ENCODE results near the gene SELENOK. TPM values are rescaled to one million over a fixed set of nuclear protein-coding genes. Genes with fewer than 3 reads are reported as not detected.
"Not testable (repeated sequence)": the region's sequence is repeated elsewhere in the genome, so short reads cannot be mapped to it uniquely, and the experiment has no call there.

Gene SELENOK
- total RNA-seq, 1 experiment from 2014 or later = 21.9 TPM

- intact Hi-C loops (cut with micrococcal nuclease; ENCODE audit: unreplicated experiment) = no loop called here
- no peaks in the 10 kb centered on the region for H3K4me1 ChIP-seq (replicated peaks; ENCODE audit: insufficient read depth)
- CTCF ChIA-PET = no interaction called here
- no peak overlapping the region for H3K27ac ChIP-seq
- DNase-seq = no peak
- peaks cover 10% of the 10 kb centered on the region for H3K27me3 ChIP-seq (ENCODE audit: insufficient read depth, low read depth)
- no peak overlapping the region for H3K4me3 ChIP-seq
- no peak overlapping the region for H3K4me2 ChIP-seq
- no TSS peak for BruUV-seq (replicated peaks)
- no peaks in the 10 kb centered on the region for H4K20me1 ChIP-seq (ENCODE audit: insufficient read depth)
- H3F3A ChIP-seq (ENCODE audit: insufficient read depth, low read depth) = no peaks in the 10 kb centered on the region
- TF ChIP-seq CTCF (conservative IDR thresholded peaks at IDR 0.05) (no peak), EZH2 (IDR thresholded peaks at IDR 0.05; ENCODE audit: low read depth) (no peak)
- POLR2A ChIA-PET (ENCODE audit: unreplicated experiment) = interaction anchor here (0.6 kb wide), 1 partner anchor 288 kb away, joined by 4 read pairs; no protein-coding TSS in a partner anchor
- H2AFZ ChIP-seq = no peak overlapping the region
- H3K9me3 ChIP-seq (ENCODE audit: insufficient read depth, low read depth) = no peaks in the 10 kb centered on the region
- H3K9me2 ChIP-seq (ENCODE audit: insufficient read depth) = no peaks in the 10 kb centered on the region
- no peaks in the 10 kb centered on the region for H3K79me2 ChIP-seq (ENCODE audit: low read depth)
- no peaks in the 10 kb centered on the region for H3K36me3 ChIP-seq (ENCODE audit: low read depth)
Measured at GRCh38 chr3:53936347-53936746, 44.7 kb upstream of the SELENOK start.

GRCh38 chr3:53935283-53935901, 43.7 kb upstream of the SELENOK start:
- Histone ChIP-seq H3K9me3 (ENCODE audit: insufficient read depth, low read depth) (no peaks in the 10 kb centered on the region), H3K4me2 (no peak overlapping the region), H3K27me3 (ENCODE audit: insufficient read depth, low read depth) (peaks cover 10% of the 10 kb centered on the region), H3K27ac (no peak overlapping the region), H2AFZ (no peak overlapping the region), H3K36me3 (ENCODE audit: low read depth) (no peaks in the 10 kb centered on the region), H3K4me1 (replicated peaks; ENCODE audit: insufficient read depth) (no peaks in the 10 kb centered on the region), H3K79me2 (ENCODE audit: low read depth) (no peaks in the 10 kb centered on the region), H3K4me3 (no peak overlapping the region), H4K20me1 (ENCODE audit: insufficient read depth) (no peaks in the 10 kb centered on the region), H3F3A (ENCODE audit: insufficient read depth, low read depth) (no peaks in the 10 kb centered on the region), H3K9me2 (ENCODE audit: insufficient read depth) (no peaks in the 10 kb centered on the region)
- no TSS peak for BruUV-seq (replicated peaks)
- no peak for DNase-seq
- intact Hi-C loops (cut with micrococcal nuclease; ENCODE audit: unreplicated experiment) = no loop called here
- no peak for TF ChIP-seq EZH2 (IDR thresholded peaks at IDR 0.05; ENCODE audit: low read depth)
- TF ChIP-seq CTCF (conservative IDR thresholded peaks at IDR 0.05) = no peak
- ChIA-PET POLR2A (ENCODE audit: unreplicated experiment) (no interaction called here), CTCF (no interaction called here)

- H3F3A ChIP-seq (ENCODE audit: insufficient read depth, low read depth); H3K4me1 ChIP-seq (replicated peaks; ENCODE audit: insufficient read depth); H3K4me2 ChIP-seq; H3K27ac ChIP-seq; H3K36me3 ChIP-seq (ENCODE audit: low read depth); H2AFZ ChIP-seq; H3K9me3 ChIP-seq (ENCODE audit: insufficient read depth, low read depth); H3K79me2 ChIP-seq (ENCODE audit: low read depth); intact Hi-C loops (cut with micrococcal nuclease; ENCODE audit: unreplicated experiment); H3K9me2 ChIP-seq (ENCODE audit: insufficient read depth); H3K27me3 ChIP-seq (ENCODE audit: insufficient read depth, low read depth); DNase-seq; H3K4me3 ChIP-seq; BruUV-seq (replicated peaks); H4K20me1 ChIP-seq (ENCODE audit: insufficient read depth); POLR2A ChIA-PET (ENCODE audit: unreplicated experiment); CTCF ChIA-PET: not testable (repeated sequence)
Measured at GRCh38 chr3:53927208-53927872, 35.7 kb upstream of the SELENOK start.
